GM18858 (cell line): ENCODE results near the gene SEMA4D.
A peak's percentile ranks its signal among the peaks of the same experiment; 100 is the strongest.
"Not testable (repeated sequence)": the region's sequence is repeated elsewhere in the genome, so short reads cannot be mapped to it uniquely, and the experiment has no call there.

ENCODE experiments used
- ATAC-seq: cut with Tn5 transposase; IDR thresholded peaks from one replicate; pipeline ENCODE4 v1.9.1; 2021; ENCODE audit not compliant: unreplicated experiment

Gene SEMA4D

DNA sequence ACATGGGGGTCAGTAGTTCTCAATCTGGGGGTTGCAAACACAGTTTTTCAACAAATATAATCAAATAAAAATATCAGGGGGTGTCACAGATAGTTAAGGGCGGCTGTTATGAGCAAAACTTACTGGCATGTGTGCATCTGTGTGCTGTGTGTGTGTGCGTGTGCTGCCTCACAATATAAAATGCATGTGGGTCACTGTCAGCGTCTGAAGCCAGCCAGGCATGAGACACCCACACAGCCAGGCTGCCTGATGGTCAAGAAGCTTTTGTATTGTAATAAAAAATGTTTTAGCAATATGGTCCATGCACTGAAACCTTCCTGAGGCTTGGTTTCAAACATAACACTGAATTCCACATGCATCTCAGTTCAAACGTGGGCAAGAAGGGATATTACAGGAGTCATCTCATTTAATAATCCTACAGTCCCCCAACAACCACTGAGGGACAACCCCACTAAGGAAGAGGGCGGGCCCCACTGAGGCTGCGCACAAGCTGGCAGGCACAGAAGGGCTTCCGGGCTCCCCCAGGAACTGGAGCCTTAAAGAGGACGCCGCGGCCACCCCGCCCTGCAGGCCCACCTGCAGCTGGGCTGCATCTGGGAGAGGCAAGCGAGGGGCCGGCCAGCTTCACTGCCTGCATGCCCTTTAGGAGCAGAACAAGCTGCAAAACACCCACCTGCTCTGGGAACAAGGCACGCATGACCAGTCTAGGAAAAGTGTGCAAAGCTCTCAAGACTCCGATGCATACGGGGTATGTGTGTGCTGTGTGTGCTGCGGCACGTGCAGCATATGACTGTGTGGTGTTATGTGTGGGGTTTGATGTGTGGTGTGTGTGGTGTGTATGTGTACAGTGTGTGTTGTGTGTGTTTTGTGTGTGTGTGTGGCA, 14.1 kb downstream of the SEMA4D start:
- ATAC-seq, result peak; percentile 52

- ATAC-seq, result no peak
Measured at GRCh38 chr9:89482901-89483361, 15.0 kb downstream of the SEMA4D start.

DNA sequence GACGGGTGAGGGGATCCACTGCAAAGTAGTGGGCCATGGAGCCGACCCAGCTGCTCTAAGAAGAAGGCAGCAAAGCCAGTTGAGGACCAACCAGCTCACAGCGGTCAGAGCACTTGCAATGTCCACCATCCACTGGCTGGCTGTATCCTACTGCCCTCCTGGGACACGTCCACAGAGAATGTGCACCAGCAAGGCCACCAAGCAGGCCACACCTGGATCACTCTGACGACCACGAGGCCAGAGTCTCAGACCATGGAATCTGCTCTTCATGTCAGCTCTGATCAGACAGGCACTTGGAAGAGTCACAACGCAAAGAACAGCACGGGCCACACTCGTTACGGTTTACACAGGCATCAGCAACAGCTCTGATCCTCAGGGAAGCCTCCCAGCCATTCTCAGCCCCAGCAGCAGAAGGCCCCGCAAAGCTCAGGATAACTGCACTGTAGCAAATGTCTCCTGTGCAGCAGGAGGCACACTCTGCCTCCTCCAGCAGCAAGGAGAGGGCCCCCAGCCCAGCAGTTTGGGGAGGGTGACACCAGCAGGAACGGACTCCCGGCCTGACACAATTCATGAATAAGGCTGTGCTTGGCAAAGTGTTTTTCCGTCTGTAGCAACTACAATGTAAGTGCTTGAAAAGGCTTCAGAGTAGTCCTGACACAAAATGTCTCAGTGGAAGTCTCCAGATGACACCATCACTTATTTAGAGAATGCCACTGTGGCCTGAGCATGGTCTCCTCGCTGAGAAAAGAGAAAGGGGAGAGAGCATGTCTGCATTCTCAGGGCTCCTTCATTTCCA, 15.7 kb downstream of the SEMA4D start:
- ATAC-seq, result no peak

DNA sequence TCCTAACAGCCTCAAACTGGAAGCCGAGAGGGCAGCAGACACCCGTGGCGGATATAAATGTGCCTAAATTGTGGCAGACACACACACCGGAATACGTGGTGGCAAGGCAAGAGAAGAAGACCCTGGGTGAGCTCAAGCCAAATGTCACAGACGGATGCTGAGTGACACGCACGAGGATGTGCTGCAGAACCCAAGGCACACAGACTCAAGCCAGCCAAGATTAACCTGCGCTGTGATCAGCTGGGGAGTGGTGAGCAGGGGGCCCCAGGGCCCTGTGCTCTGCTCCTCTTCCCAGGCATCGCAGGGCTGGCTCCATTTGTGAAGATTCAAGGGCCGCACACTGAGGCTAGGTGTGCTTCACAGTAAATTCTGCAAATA, 16.4 kb downstream of the SEMA4D start:
- no peak for ATAC-seq

GRCh38 chr9:89480825-89481537, 16.9 kb downstream of the SEMA4D start:
- ATAC-seq, result no peak

DNA sequence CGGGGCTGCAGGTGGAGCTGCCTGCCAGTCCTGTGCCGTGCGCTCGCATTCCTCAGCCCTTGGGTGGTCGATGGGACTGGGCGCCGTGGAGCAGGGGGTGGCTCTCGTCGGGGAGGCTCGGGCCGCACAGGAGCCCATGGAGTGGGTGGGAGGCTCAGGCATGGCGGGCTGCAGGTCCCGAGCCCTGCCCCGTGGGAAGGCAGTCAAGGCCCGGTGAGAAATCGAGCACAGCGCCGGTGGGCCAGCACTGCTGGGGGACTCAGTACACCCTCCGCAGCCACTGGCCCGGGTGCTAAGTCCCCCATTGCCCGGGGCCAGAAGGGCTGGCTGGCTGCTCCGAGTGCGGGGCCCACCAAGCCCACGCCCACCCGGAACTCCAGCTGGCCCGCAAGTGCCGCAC, 17.5 kb downstream of the SEMA4D start:
- not testable (repeated sequence) for ATAC-seq

- ATAC-seq, result not testable (repeated sequence)
Measured at GRCh38 chr9:89479669-89480011, 18.3 kb downstream of the SEMA4D start.

- ATAC-seq, result no peak
Measured at GRCh38 chr9:89478821-89479668, 18.9 kb downstream of the SEMA4D start.

- ATAC-seq, result no peak
Measured at GRCh38 chr9:89477811-89478630, 19.9 kb downstream of the SEMA4D start.

DNA sequence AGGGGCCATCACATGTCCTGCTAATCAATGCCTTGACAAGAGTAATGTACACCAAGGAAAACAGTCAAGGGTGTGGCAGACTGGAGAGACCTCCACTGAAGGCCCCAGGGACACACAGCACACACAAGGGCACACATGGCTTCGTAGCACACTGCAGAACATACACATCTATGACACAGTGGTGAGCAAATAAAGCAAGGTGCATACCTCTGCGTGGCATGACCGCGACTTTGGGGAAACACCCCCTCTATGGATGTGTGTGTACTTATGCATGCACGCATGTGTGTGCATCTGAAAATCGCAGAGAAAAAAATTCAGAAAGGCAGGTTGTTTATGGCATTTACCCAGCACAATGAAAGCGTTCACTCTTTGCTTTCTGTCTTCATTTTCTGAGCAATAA, 20.5 kb downstream of the SEMA4D start:
- ATAC-seq, result no peak

DNA sequence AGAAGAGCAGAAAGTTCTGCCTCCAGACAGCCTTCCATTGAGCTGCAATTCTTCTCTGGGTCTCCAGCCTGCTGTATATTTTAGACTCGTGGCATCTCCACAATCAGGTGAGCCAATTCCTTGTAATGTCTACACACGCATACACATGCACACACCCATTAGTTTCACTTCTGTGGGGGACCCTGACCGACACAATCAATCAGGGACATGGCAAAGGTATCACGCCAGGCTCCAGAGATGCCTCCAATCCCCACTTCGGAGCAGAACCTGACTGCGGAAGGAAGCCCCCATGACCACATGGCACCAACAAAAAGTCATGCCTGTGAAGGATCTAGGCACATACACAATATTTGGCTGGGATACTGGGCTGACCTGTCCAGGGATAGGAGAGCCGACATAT, 21.4 kb downstream of the SEMA4D start:
- ATAC-seq, result no peak

DNA sequence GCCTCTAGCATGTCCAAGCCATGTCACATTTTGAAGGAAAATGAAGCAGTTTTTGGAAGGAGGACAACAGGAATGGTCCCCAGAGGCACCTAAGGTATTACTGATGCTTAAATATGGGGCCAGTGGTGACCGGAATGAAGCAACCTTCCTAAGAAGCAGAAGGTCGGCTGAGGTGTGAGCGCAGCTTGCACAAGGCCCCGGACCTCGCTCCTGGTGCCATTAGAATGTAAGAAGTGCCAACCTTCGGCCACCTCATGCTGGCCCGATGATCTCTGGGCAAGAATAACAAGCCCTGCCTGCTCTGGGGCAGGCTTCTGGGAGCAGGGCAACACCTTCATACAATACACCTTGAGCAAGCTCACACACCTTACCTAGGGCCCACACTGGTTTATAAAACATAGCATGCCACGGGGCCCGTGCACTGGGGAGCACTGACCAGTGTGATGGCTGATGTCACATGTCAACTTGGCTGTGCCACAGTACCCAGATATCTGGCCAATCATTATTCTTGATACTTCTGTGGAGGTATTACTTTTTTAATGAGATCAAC, 21.9 kb downstream of the SEMA4D start:
- ATAC-seq, result no peak

GRCh38 chr9:89474939-89475338, 23.0 kb downstream of the SEMA4D start:
- ATAC-seq, result no peak

DNA sequence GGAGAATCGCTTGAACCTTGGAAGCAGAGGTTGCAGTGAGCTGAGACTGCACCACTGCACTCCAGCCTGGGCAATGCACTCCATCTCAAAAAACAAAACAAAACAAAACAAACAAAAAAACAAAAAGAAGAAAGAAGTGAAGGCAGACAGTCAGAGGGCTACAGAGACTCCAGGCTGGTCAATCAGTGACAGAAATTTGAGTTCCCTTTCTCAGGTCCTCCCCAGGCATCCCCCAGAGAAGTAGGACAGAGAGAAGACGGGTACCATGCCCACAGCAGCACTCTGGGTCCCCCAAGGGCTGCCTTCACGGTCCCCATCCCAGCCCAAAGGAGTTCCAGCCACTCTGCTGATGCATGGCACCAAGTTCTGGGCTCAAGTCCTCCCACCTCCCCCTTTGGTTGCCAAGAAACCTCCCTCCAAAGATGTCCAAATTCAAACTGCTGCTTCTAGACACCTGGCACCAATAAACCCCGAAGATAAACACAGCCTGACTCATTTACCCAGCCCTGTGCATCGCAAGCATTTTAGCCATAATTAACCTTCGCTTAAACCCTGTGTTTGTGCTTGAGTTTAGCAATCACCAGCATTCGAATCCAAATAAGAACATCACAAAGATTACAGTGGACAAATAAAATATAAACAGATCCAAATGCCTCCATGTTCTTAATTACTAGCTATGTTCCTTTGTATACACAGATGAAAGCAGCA, 24.0 kb downstream of the SEMA4D start:
- no peak for ATAC-seq

GRCh38 chr9:89471796-89472320, 26.1 kb downstream of the SEMA4D start:
- ATAC-seq, result not testable (repeated sequence)

GRCh38 chr9:89471390-89471789, 26.5 kb downstream of the SEMA4D start:
- ATAC-seq, result no peak

GRCh38 chr9:89470224-89470839, 27.6 kb downstream of the SEMA4D start:
- no peak for ATAC-seq

GRCh38 chr9:89469003-89469402, 28.9 kb downstream of the SEMA4D start:
- ATAC-seq, result no peak
